Mesothelial cell of epicardium (in vitro differentiated cells): ENCODE measurements around the gene HNF1B. TPM values are rescaled to one million over a fixed set of nuclear protein-coding genes. Genes with fewer than 3 reads are reported as not detected.

Experiments used
- DNase-seq, 2 experiments: peaks; one replicate each; pipeline ENCODE4 v3.0.0; 2021; ENCODE audit warnings: low spot score in 2 of 2; ENCODE audit not compliant: unreplicated experiment in 2 of 2
- H3K27ac Mint-ChIP-seq: 2 replicates; pipeline ENCODE4 v1.8.0; 2021; ENCODE audit warnings: mixed read lengths
- H3K27me3 Mint-ChIP-seq: 2 replicates; pipeline ENCODE4 v1.8.0; 2021; ENCODE audit warnings: low read depth, mixed read lengths
- H3K36me3 Mint-ChIP-seq: 2 replicates; pipeline ENCODE4 v1.8.0; 2021; ENCODE audit warnings: mixed read lengths
- H3K4me1 Mint-ChIP-seq: 2 replicates; pipeline ENCODE4 v1.8.0; 2021; ENCODE audit warnings: mixed read lengths
- H3K4me3 Mint-ChIP-seq: 2 replicates; pipeline ENCODE4 v1.8.0; 2021; ENCODE audit warnings: mild to moderate bottlenecking, moderate library complexity, mixed read lengths
- H3K9me3 Mint-ChIP-seq: 2 replicates; pipeline ENCODE4 v1.8.0; 2021; ENCODE audit warnings: mixed read lengths
- CTCF ChIP-seq: fragments of 200-600 bp; sonication (generic); IDR thresholded peaks from one replicate; pipeline ENCODE4 v1.5.0; 2021; ENCODE audit warnings: antibody characterized with exemption; ENCODE audit not compliant: unreplicated experiment
- total RNA-seq: library from RNA; stranded (reverse); gene quantifications from 3 replicates; pipeline ENCODE4 v1.2.1, GENCODE V29; 2021

HNF1B gene
- total RNA-seq, 1 donor from 2014 or later: 0.29 TPM

- TF ChIP-seq CTCF: no peak
- no peak overlapping the region for H3K27ac Mint-ChIP-seq
- DNase-seq: no peak
- H3K27me3 Mint-ChIP-seq: peaks cover 11% of the 10 kb centered on the region
- H3K4me1 Mint-ChIP-seq: peaks cover 20% of the 10 kb centered on the region
- H3K9me3 Mint-ChIP-seq: no peaks in the 10 kb centered on the region
- no peak overlapping the region for H3K4me3 Mint-ChIP-seq
- H3K36me3 Mint-ChIP-seq: no peaks in the 10 kb centered on the region
These were observed 26.4 kb downstream of the HNF1B start for GRCh38 chr17:37718324-37719048.

GRCh38 chr17:37717627-37718323, 27.1 kb downstream of the HNF1B start:
- no peak for DNase-seq
- Mint-ChIP-seq H3K4me1 (peaks cover 20% of the 10 kb centered on the region), H3K9me3 (no peaks in the 10 kb centered on the region), H3K4me3 (no peak overlapping the region), H3K27ac (peak overlapping the region; percentile 92), H3K36me3 (no peaks in the 10 kb centered on the region), H3K27me3 (peaks cover 14% of the 10 kb centered on the region)
- no peak for TF ChIP-seq CTCF

- Mint-ChIP-seq H3K27me3 (peaks cover 22% of the 10 kb centered on the region), H3K4me3 (no peak overlapping the region), H3K4me1 (peaks cover 20% of the 10 kb centered on the region), H3K9me3 (no peaks in the 10 kb centered on the region), H3K27ac (no peak overlapping the region), H3K36me3 (no peaks in the 10 kb centered on the region)
- no peak for DNase-seq
- no peak for TF ChIP-seq CTCF
These were observed 30.0 kb downstream of the HNF1B start for GRCh38 chr17:37714897-37715296.

GRCh38 chr17:37713624-37714023, 31.2 kb downstream of the HNF1B start:
- TF ChIP-seq CTCF: no peak
- H3K27me3 Mint-ChIP-seq: peaks cover 24% of the 10 kb centered on the region
- peaks cover 20% of the 10 kb centered on the region for H3K4me1 Mint-ChIP-seq
- no peak overlapping the region for H3K4me3 Mint-ChIP-seq
- no peak overlapping the region for H3K27ac Mint-ChIP-seq
- DNase-seq: no peak
- no peaks in the 10 kb centered on the region for H3K9me3 Mint-ChIP-seq
- H3K36me3 Mint-ChIP-seq: no peaks in the 10 kb centered on the region

- Mint-ChIP-seq H3K4me1 (peaks cover 15% of the 10 kb centered on the region), H3K27me3 (peaks cover 24% of the 10 kb centered on the region), H3K27ac (no peak overlapping the region), H3K9me3 (no peaks in the 10 kb centered on the region), H3K4me3 (no peak overlapping the region), H3K36me3 (no peaks in the 10 kb centered on the region)
- TF ChIP-seq CTCF: no peak
- DNase-seq: no peak
These were observed 31.8 kb downstream of the HNF1B start for GRCh38 chr17:37713028-37713431.
